PC-9 (cell line): ENCODE data around the gene ADGRB3. TPM values are rescaled to one million over a fixed set of nuclear protein-coding genes. Genes with fewer than 3 reads are reported as not detected.

Experiments
- BruUV-seq: library from RNA; stranded (reverse); fragments of 400-500 nt; replicated peaks from 2 replicates; lab custom pipeline; 2021; lab: Mats Ljungman, UMichigan
- CTCF ChIA-PET: fragments of 300-600 bp; sonication (Branson Sonifier 250); formaldehyde crosslinking; loops from one replicate; lab custom pipeline; 2022; ENCODE audit warnings: antibody characterized with exemption; lab: Charles Lee
- POLR2A ChIA-PET: fragments of 300-600 bp; sonication (Branson Sonifier 250); formaldehyde crosslinking; loops from one replicate; lab custom pipeline; 2022; ENCODE audit warnings: antibody characterized with exemption; ENCODE audit not compliant: unreplicated experiment; lab: Charles Lee
- DNase-seq, 2 experiments: peaks; one replicate each; pipeline versions ENCODE4 v3.0.0 to v3.0.0-alpha.2; 2015 to 2022; ENCODE audit warnings: mixed read lengths in 1 of 2
- H2AFZ ChIP-seq: fragments of 200-600 bp; sonication (generic); 2 replicates; pipeline ENCODE4 v1.8.1; 2017; ENCODE audit warnings: antibody characterized with exemption
- H3F3A ChIP-seq: fragments of 200-600 bp; sonication (generic); 2 replicates; pipeline ENCODE4 v1.8.1; 2017; ENCODE audit warnings: antibody characterized with exemption, mild to moderate bottlenecking, low read depth; ENCODE audit not compliant: insufficient read depth
- H3K27ac ChIP-seq: fragments of 200-600 bp; sonication (generic); 2 replicates; pipeline ENCODE4 v1.6.1; 2016; ENCODE audit warnings: mixed run types
- H3K27me3 ChIP-seq: fragments of 200-600 bp; sonication (generic); 2 replicates; pipeline ENCODE4 v1.6.1; 2016; ENCODE audit warnings: low read depth, mixed run types; ENCODE audit not compliant: insufficient read depth
- H3K36me3 ChIP-seq: fragments of 200-600 bp; sonication (generic); 2 replicates; pipeline ENCODE4 v1.6.1; 2016; ENCODE audit warnings: low read depth, mixed run types
- H3K4me1 ChIP-seq: fragments of 200-600 bp; sonication (generic); replicated peaks from 2 replicates; pipeline ENCODE4 v1.6.1; 2016; ENCODE audit warnings: mixed run types; ENCODE audit not compliant: insufficient read depth
- H3K4me2 ChIP-seq: fragments of 200-600 bp; sonication (generic); 2 replicates; pipeline ENCODE4 v1.6.1; 2017; ENCODE audit warnings: mixed run types
- H3K4me3 ChIP-seq: fragments of 200-600 bp; sonication (generic); 2 replicates; pipeline ENCODE4 v1.6.1; 2016; ENCODE audit warnings: mixed run types
- H3K79me2 ChIP-seq: fragments of 200-600 bp; sonication (generic); 2 replicates; pipeline ENCODE4 v1.6.1; 2017; ENCODE audit warnings: low read depth, mixed run types
- H3K9me2 ChIP-seq: fragments of 200-600 bp; sonication (generic); 2 replicates; pipeline ENCODE4 v1.8.1; 2017; ENCODE audit warnings: mild to moderate bottlenecking; ENCODE audit not compliant: insufficient read depth
- H3K9me3 ChIP-seq: fragments of 200-600 bp; sonication (generic); 2 replicates; pipeline ENCODE4 v1.8.1; 2016; ENCODE audit warnings: low read depth; ENCODE audit not compliant: insufficient read depth
- H4K20me1 ChIP-seq: fragments of 200-600 bp; sonication (generic); 2 replicates; pipeline ENCODE4 v1.8.1; 2017; ENCODE audit not compliant: insufficient read depth
- CTCF ChIP-seq: fragments of 200-600 bp; sonication (generic); conservative IDR thresholded peaks from 2 replicates; pipeline ENCODE4 v1.6.1; 2017; ENCODE audit warnings: mixed run types, antibody characterized with exemption, mild to moderate bottlenecking, moderate library complexity
- EZH2 ChIP-seq: fragments of 200-600 bp; sonication (generic); IDR thresholded peaks from 2 replicates; pipeline ENCODE4 v1.8.0; 2017; ENCODE audit warnings: antibody characterized with exemption, low read depth
- intact Hi-C: fragments of 100-400 bp; cut with micrococcal nuclease; formaldehyde crosslinking; loops from one replicate; pipeline ENCODE4 v1.10.0; 2022; ENCODE audit not compliant: unreplicated experiment
- total RNA-seq: library from RNA; stranded (reverse); gene quantifications from 2 replicates; pipeline ENCODE4 v1.2.3, GENCODE V29; 2021

Gene ADGRB3
- total RNA-seq, 1 experiment from 2014 or later, result not detected

- H3K4me2 ChIP-seq, result no peak overlapping the region
- TF ChIP-seq CTCF, result no peak
- TF ChIP-seq EZH2, result no peak
- POLR2A ChIA-PET, result no interaction called here
- intact Hi-C loops, result no loop called here
- CTCF ChIA-PET, result no interaction called here
- H3K9me2 ChIP-seq, result no peaks in the 10 kb centered on the region
- H3K27me3 ChIP-seq, result no peaks in the 10 kb centered on the region
- H3K9me3 ChIP-seq, result no peaks in the 10 kb centered on the region
- no peaks in the 10 kb centered on the region for H3K36me3 ChIP-seq
- no peak overlapping the region for H3K4me3 ChIP-seq
- H3K4me1 ChIP-seq, result no peaks in the 10 kb centered on the region
- no peaks in the 10 kb centered on the region for H3K79me2 ChIP-seq
- no TSS peak for BruUV-seq
- no peak for DNase-seq
- H3K27ac ChIP-seq, result no peak overlapping the region
- H4K20me1 ChIP-seq, result no peaks in the 10 kb centered on the region
- H3F3A ChIP-seq, result no peaks in the 10 kb centered on the region
- H2AFZ ChIP-seq, result no peak overlapping the region
These were observed 731.7 kb downstream of the ADGRB3 start for GRCh38 chr6:69366831-69367230.

DNA sequence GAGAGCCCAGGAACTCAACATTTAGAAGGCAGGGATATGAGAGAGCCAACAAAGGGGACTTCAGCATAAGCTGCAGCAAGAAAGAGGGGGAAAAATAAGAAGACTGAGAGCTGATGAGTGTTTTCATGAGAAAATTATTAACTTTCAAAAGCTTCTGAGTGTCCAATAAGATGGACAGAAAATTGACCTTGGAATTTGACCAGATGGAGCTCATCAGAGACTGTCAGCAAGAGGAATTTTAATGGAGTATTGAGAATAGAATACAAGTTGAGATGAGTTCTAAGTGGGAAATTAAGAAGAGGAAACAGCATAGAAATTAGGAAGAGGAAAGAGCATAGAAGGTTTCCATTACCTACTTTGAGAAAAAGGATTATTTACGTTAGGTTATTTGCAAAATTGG is 733.5 kb downstream of the ADGRB3 start:
- Histone ChIP-seq H3K4me2 (no peak overlapping the region), H3K9me2 (no peaks in the 10 kb centered on the region), H3K27me3 (no peaks in the 10 kb centered on the region), H3F3A (no peaks in the 10 kb centered on the region), H3K4me3 (no peak overlapping the region), H3K27ac (no peak overlapping the region), H3K36me3 (no peaks in the 10 kb centered on the region), H4K20me1 (no peaks in the 10 kb centered on the region), H3K79me2 (no peaks in the 10 kb centered on the region), H3K9me3 (no peaks in the 10 kb centered on the region), H3K4me1 (no peaks in the 10 kb centered on the region), H2AFZ (no peak overlapping the region)
- no TSS peak for BruUV-seq
- intact Hi-C loops, result no loop called here
- CTCF ChIA-PET, result no interaction called here
- POLR2A ChIA-PET, result no interaction called here
- no peak for DNase-seq
- no peak for TF ChIP-seq EZH2
- no peak for TF ChIP-seq CTCF

DNA sequence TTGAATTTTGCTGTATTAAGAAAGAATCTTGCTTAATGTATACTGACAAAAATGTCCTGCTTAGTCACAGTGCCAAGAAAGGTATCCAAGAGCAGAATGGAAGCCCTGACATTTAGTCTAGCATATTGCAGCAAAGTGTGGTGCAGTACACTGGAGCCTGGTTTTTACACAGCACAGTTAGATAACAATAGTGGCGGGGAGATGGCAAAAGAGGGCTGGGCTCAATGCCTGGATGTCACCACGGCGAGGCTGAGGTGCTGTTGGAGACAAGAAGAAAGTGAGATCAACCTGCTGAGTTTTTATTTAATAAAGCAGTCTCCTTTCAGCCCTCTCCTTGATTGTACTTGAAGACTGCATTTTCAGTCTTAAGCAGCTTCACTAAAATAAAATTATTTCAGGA is 735.7 kb downstream of the ADGRB3 start:
- Histone ChIP-seq H3K4me1 (no peaks in the 10 kb centered on the region), H3K79me2 (no peaks in the 10 kb centered on the region), H3K27ac (no peak overlapping the region), H3K9me3 (no peaks in the 10 kb centered on the region), H3K36me3 (no peaks in the 10 kb centered on the region), H3F3A (no peaks in the 10 kb centered on the region), H3K9me2 (no peaks in the 10 kb centered on the region), H4K20me1 (no peaks in the 10 kb centered on the region), H3K4me2 (no peak overlapping the region), H3K27me3 (no peaks in the 10 kb centered on the region), H2AFZ (no peak overlapping the region), H3K4me3 (no peak overlapping the region)
- intact Hi-C loops, result no loop called here
- no peak for DNase-seq
- ChIA-PET CTCF (no interaction called here), POLR2A (no interaction called here)
- TF ChIP-seq CTCF, result no peak
- no peak for TF ChIP-seq EZH2
- BruUV-seq, result no TSS peak
